HS-5 (cell line): ENCODE data around the gene ADSS1.

Source experiments
- DNase-seq: peaks from one replicate; pipeline ENCODE4 v3.0.0-alpha.2; 2012; ENCODE audit warnings: low read depth

The ADSS1 gene

GRCh38 chr14:104700225-104700651 lies 23.8 kb upstream of the ADSS1 start:
- no peak for DNase-seq

- no peak for DNase-seq
These were observed 23.2 kb upstream of the ADSS1 start for GRCh38 chr14:104700747-104701217.

- DNase-seq: no peak
These were observed 22.5 kb upstream of the ADSS1 start for GRCh38 chr14:104701383-104702076.

- DNase-seq: no peak
These were observed 21.9 kb upstream of the ADSS1 start for GRCh38 chr14:104702106-104702505.

GRCh38 chr14:104702673-104703072 lies 21.4 kb upstream of the ADSS1 start:
- no peak for DNase-seq

- DNase-seq: no peak
These were observed 20.8 kb upstream of the ADSS1 start for GRCh38 chr14:104703269-104703668.

- no peak for DNase-seq
These were observed 19.8 kb upstream of the ADSS1 start for GRCh38 chr14:104704252-104704651.

GRCh38 chr14:104705340-104706047 lies 18.5 kb upstream of the ADSS1 start:
- DNase-seq: no peak

- DNase-seq: no peak
These were observed 17.1 kb upstream of the ADSS1 start for GRCh38 chr14:104706733-104707607.

GRCh38 chr14:104707608-104708595 lies 16.1 kb upstream of the ADSS1 start:
- no peak for DNase-seq

GRCh38 chr14:104708606-104709268 lies 15.3 kb upstream of the ADSS1 start:
- DNase-seq: peak; percentile 16

- no peak for DNase-seq
These were observed 14.5 kb upstream of the ADSS1 start for GRCh38 chr14:104709387-104710039.

GRCh38 chr14:104710071-104710735 lies 13.8 kb upstream of the ADSS1 start:
- DNase-seq: no peak

- DNase-seq: no peak
These were observed 10.9 kb upstream of the ADSS1 start for GRCh38 chr14:104712881-104713734.

- DNase-seq: no peak
These were observed 10.0 kb upstream of the ADSS1 start for GRCh38 chr14:104714066-104714465.

- no peak for DNase-seq
These were observed 9.3 kb upstream of the ADSS1 start for GRCh38 chr14:104714681-104715080.

GRCh38 chr14:104715416-104715815 lies 8.6 kb upstream of the ADSS1 start:
- no peak for DNase-seq

GRCh38 chr14:104715871-104716270 lies 8.2 kb upstream of the ADSS1 start:
- no peak for DNase-seq

- DNase-seq: no peak
These were observed 6.9 kb upstream of the ADSS1 start for GRCh38 chr14:104717137-104717536.
